NCI-H1694 treated with DMSO at 0.1 percent for 48 hours (cell line): Measurements from ENCODE around the gene WDPCP.
"Not testable (repeated sequence)": the region's sequence is repeated elsewhere in the genome, so short reads cannot be mapped to it uniquely, and the experiment has no call there.

ENCODE experiments used
- DNase-seq: peaks from one replicate; lab custom pipeline; 2025; lab: John Stamatoyannopoulos, UW

WDPCP gene

DNA sequence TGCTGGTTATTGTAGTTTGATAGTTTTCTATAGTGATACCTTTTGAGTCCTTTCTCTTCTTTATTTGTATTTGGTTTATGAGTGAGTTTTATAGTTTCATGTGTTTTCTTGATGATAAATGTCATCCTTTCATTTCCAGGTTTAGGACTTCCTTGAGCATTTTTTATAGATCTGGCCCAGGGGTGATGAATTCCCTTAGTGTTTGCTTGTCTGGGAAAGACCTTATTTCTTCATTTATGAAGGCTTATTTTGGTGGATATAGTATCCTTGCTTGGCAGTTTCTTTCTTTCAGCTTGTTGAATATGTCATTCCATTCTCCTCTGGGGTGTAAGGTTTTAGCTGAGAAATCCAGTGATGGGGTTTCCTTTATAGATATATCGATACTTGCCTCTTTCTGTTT, 483.8 kb downstream of the WDPCP start:
- no peak for DNase-seq

GRCh38 chr2:63101954-63102353, 486.3 kb downstream of the WDPCP start:
- DNase-seq = no peak

- DNase-seq = no peak
Observed at GRCh38 chr2:63099032-63099431, 489.2 kb downstream of the WDPCP start.

DNA sequence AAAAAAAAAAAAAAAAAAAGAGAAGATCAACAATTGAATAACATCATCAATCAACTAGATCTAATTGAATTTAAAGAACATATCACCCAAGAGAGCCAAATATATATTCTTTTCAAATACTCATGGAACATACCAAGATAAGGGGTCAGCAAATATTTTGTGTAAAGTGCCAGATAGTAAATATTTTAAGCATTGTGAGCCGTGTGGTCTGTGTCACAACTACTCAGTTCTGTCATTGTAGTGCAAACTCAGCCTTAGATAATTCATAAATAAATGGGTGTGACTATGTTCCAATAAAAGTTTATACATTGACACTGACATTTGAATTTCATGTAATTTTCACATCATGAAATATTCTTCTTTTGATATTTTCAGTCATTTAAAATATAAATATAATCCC, 491.8 kb downstream of the WDPCP start:
- no peak for DNase-seq

- DNase-seq = no peak
Observed at GRCh38 chr2:63093502-63093901, 494.8 kb downstream of the WDPCP start.

DNA sequence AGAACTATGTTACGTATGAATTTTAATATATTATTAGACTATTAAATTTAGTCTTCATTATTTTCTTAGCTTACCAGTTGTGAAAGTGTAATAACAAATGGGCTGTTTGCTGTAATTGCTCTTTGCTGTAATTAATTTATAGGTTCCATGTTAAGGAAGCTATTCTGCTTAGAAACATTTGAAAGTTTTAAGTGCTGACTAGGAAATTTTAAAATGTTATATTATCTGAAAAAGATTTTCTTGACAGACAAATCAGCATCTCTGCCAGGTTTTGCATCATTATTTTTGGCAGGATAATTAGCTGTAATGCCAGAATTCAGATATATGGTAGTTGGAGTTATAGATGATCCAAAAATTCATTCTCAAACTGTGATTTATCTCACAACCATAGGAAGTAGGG, 495.4 kb downstream of the WDPCP start:
- DNase-seq = no peak

GRCh38 chr2:63092401-63092800, 495.9 kb downstream of the WDPCP start:
- no peak for DNase-seq

DNA sequence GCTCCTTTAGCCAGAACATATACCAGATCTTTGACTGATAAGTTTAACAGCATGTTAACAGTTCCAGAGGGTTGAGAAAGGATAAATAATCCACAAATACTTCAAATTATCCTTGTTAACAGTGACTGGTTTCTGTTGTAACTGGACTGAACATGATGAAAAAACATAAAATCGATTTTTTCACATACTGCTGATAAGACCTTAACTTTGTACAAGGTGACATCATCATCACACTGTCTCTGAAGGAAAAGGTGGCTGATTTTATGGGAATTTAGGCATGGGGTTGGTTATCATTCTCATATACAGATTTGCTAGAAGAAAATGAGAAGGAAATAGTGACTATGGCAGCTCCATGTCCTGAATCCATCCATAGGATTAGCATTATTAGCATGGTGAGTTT, 501.6 kb downstream of the WDPCP start:
- no peak for DNase-seq

DNA sequence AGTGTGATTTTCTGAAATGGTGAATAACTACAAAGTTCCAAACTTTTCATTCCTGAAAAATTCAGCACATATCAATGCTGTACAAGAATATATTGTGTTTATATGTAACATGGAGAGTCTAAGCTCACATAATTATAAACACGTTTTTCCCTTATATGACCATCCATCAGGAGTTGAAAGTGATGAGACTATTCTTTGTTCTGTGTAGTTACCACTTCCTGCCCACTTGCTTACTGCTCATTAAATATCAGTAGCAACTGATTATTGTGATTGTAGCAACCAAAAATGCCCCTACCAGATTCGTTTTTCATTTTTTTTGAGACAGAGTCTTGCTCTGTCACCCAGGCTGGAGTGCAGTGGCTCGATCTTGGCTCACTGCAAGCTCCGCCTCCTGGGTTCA, 506.9 kb downstream of the WDPCP start:
- no peak for DNase-seq

DNA sequence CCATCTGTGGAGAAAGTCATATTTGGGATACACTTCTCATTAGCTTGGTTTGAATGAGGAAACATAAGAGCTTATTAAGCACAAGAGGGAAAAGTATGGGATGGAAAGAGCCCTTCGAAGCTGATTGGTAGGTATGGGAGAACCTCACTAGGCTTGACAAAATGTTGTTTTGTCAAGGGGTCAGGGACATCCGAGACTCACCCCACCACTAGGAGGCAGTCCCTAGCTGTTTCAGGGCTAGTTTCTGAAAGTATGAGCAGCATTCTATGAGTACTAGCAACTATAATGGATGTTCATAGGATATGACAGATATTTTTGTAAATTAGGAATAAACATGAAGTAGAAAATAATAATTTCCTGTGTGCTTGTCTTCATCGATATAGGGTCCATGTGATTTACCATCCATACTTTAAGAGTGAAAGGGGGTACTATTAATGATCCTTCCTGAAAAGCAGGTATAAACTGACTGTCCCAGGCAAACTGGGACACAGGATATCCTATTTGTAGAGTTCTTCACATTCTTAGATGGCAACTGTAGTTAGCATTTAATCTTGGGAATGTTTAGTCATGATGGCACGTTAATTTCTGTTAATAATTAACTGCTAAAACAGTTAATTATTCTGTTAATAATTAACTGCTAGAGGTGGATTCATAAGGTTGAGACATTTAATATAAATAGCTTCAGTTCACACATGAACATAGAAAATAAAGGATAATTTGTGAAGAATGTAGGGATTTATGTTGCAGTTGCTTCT, 509.2 kb downstream of the WDPCP start:
- peak; percentile 13 for DNase-seq

DNA sequence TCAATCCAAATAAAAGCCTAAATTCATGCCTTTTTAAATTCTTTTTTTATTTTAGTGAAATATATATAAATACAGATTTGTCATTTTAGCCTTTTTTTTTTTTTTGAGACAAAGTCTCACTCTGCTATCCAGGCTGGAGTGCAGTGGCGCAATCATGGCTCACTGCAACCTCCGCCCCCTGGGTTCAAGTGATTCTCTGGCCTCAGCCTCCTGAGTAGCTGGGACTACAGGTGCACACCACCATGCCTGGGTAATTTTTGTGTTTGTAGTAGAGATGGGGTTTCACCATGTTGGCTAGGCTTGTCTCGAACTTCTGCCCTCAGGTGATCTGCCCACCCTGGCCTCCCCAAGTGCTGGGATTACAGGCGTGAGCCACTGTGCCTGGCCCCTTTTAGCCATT, 513.9 kb downstream of the WDPCP start:
- DNase-seq = not testable (repeated sequence)

DNA sequence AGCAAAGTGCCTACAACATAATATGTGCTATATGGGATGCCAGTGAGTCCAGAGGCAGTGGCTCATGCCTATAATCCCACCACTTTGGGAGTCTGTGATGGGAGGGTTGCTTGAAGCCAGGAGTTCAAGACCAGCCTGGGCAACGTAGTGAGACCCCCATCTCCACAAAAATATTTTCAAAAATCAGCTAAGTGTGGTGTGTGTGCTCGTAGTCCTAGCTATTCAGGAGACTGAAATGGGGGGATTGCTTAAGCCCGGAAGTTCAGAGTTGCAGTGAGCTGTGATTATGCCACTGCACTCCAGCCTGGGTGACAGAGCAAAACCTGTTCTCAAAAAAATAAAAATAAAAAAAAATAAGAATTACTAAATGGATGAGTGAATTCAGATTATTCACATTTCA, 514.3 kb downstream of the WDPCP start:
- no peak for DNase-seq

DNA sequence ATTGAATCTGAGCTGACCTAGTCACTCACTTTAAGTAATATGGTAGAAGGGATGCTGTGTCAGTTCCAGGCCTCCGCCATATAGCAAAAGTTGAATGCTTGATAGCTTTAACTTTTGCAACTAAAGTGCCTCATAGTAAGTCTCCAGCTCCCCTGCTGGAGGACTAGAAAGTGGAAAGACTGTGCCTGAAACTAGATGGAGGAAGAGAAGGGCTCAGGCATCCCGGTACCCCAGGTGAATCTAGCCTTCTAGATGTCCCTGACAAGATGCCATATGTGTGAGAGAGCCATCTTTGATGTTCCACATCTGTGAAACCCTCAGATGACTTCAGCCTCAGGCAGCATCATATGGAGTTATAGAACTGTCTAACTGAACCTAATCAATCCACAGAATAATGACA, 516.6 kb downstream of the WDPCP start:
- DNase-seq = no peak
